Islet of Langerhans (tissue), 1 donor: ENCODE measurements around the gene DLG2.
"Not testable (repeated sequence)": the region's sequence is repeated elsewhere in the genome, so short reads cannot be mapped to it uniquely, and the experiment has no call there.

ENCODE experiments used
- FAIRE-seq: peaks from one replicate; lab custom pipeline; 2011; peaks lifted over from hg19 to GRCh38; lab: Jason Lieb, UNC

DLG2 gene

DNA sequence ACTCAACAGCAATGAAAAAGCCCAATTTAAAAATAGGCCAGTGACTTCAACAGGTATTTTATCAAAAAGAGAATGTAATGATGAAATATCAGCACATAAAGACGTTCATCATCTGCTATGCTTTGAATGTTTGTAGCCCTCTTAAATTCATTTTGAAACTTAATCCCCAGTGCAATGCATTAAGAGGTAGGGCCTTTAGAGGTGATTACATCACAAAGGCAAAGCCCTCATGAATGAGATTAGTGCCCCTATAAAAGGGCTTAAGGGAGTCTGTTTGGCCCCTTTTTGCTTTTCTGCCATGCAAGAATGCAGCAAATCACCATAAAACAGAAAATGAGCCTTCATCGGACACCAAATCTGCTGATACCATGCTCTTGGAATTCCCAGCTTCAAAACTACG lies 637.0 kb downstream of the DLG2 start:
- no peak for FAIRE-seq

DNA sequence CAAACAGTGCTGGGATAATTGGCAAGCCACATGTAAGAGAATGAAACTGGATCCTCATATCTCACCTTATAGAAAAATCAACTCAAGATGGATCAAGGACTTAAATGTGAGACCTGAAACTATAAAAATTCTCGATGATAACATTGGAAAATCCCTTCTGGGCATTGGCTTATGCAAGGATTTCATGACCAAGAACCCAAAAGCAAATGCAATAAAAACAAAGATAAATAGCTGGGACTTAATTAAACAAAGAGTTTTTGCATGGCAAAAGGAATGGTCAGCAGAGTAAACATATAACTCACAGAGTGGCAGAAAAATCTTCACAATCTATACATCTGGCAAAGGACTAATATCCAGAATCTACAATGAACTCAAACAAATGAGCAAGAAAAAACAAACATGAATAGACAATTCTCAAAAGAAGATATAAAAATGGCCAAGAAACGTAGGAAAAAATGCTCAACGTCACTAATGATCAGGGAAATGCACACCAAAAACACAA lies 639.4 kb downstream of the DLG2 start:
- not testable (repeated sequence) for FAIRE-seq

DNA sequence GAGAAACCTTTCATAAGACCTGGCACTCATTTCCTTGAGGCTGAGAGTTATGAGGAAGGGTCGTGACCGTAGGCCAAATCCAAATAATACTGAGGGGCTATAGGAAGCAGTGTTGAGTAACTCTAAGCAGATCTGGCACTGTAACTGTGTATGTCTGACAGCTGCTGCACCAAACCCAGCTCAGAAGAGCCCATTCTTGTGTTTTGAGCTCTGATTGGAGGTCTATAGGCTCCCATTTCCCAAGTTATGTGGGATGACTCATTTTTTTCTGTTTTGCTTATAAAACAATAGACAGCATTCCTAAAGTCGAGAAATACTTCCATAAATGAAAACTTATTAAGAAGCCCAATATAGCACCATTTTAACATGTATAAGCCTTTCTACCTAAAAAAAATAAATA lies 645.8 kb downstream of the DLG2 start:
- no peak for FAIRE-seq

DNA sequence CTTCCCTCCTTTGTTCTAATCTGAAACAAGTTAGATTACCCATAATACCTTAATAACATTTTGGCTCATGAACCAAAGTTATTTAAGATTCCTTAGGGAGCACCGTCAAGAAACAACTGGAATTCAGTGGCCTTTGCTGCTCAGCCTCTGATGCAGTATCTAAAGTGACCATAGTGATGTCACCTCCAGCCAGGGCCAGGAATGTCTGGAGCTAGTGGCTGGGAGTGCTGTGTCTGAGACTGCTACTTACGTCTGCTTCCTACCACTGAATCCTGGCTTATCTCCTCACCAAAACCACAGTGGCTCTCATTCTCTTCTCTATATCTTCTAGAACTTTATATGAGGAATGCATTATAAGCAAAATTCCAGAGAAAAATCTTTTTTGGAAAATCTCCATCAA lies 658.0 kb downstream of the DLG2 start:
- no peak for FAIRE-seq

DNA sequence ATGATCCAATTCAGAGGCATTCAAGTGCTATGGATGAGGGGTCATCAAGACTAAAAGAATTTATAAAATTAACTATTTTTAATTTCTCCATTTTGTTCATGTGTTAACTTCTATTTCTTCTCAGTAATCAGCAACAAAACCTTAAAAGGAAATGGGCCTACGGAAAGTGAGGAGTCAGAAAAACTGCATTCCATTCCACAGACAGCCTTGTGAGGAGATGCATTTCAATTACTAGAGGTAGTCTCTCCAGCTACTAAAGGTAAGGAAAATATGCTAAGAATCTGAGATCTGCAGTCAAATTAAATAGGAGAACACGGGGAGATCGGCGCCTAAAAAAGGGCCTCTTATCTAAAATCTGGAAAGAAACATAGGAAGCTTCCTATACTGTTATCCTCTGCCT lies 661.7 kb downstream of the DLG2 start:
- no peak for FAIRE-seq

DNA sequence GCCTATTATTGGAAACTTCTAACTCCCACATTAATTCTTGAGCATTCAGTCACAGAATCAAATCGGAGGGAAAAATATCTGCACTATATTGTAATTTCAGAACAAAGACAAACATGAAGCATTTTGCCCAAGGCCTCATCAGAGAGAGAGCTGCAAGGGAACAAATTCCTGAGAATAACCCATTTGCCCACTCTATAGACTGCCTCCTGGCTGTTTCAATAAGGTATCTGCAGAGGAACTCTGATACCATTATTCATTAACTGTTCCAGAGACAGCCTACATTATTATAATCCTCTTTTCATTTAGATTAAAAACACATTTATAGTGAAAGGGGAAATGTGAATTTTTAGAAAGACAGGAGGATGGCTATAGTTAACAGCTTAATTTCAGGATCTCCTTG lies 663.9 kb downstream of the DLG2 start:
- FAIRE-seq, result no peak

DNA sequence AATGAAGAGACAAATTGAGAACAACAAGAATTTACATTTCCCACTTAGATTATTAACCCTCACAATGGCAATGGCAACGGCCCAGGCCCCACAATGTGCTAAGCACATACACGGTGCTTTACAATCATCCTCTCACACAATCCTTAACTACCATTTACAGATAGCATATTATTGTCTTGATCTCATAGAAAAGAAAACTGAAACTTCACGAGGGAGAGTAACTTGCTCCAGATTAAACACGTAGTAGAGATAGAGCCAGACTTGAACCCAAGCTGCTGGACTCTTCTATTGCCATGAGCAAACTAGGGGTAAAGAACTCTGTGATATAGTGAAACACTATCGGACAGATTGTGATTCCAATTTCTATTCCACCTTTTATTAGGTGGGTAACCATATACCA lies 665.1 kb downstream of the DLG2 start:
- no peak for FAIRE-seq

DNA sequence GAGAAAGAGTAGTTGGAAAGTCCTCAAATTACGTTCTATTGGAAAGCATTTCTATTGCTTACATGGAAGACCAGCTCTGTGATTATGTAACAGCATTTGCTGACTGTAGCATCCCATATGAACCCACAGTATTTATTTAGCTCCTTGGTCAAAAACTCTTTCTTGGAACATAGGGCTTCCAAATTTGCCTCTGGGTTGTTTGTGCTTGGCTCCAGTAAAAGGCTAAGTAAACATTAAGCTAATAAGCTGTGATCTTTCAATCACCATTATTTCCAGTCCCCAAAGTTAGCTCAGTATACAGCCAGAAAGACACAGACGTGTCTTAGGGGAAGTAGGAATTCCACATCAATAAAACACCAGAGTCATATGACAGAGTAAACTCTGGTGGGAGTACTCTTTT lies 668.8 kb downstream of the DLG2 start:
- no peak for FAIRE-seq

DNA sequence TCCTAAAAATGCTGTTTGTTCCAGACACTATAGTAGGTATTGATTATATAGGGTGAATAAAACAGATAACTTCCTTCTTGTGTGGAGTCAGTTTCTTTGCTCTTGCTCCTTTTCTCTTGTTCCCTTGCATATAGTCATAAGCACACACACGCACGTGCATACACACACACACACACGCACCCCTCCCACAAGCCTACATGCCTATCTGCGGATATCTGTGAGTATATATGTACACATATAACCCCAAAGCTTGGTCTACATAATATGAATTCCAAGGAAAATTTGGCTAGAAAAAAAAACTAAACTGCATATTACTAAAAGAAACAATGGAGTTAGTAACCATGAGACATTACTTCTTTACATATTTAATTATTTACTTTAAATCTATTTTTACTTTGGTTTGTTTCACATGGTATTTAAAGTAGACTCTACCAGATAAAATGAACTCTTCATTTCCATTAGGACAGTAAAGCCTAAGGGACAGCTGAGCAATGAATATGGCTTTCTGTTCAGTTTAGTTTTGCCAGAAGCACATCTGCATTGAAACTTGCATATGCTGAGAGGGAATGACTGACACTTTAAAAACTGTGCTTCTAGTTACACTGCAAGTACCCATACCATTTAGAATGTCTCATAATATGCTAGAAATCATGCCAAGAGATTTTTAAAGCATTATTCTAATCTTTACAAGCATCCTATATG lies 676.4 kb downstream of the DLG2 start:
- no peak for FAIRE-seq

DNA sequence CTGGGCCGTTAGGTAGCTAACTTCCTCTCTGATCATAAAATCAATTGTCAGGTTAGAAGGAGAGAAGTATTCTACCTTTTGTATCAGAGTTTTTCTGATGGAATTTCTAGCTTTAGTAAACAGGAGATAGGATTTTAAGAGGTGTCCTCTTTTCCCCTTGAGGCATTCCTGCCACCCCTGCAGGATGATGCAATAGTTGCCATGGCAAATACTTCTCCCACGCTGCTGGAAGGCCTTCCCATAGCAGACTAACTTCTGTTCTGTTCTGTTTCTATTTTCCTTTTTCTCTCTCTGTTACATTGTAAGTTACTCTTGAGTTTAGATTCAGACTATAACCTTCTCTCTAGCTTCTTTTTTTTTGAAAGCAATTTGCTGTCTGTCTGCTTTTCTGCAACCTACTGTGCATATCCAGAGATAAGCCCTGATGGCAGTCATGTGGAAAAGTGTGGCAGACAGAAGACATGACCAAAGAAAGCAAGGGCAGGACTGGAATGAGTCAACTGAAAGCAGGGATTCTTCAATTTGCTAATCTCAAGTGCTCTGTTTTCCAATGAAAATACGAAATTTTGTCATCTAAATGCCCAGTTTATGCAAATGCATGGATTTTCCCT lies 679.1 kb downstream of the DLG2 start:
- no peak for FAIRE-seq

DNA sequence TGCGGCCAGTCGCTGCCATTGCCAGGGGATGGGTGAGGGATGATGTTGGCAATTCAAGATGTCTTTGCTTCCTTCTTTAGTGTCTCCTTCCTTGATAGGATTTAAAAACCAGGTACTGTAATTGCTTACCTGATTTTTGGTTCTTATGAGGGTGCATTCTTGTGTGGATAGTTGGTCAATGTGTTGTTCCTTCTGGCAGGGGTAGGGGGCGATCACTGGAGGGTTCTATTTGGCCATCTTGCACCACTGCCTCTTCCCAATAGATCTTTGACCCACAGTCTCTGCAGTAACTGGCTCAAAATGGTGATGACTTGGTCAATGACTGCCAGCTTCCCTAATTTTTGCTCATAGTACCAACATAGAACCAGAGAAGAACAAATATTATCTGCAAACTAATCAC lies 680.1 kb downstream of the DLG2 start:
- FAIRE-seq, result no peak

DNA sequence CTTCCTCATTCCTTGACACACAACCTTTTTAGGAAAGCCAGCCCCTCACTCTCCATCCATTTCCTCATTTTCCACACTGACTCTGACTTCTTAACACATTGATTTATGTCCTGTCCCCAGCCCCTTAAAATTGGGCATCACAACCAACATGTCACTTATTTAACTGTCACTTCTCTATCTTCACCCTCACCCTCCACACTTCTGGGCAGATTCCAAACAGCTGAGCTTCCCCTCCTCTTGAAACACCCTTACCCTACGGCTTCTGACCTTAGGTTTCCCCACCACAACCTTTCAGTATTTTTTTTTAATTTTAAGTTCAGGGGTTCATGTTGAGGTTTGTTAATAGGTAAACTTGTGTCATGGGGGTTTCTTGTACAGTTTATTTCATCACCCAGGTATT lies 696.3 kb downstream of the DLG2 start:
- no peak for FAIRE-seq

DNA sequence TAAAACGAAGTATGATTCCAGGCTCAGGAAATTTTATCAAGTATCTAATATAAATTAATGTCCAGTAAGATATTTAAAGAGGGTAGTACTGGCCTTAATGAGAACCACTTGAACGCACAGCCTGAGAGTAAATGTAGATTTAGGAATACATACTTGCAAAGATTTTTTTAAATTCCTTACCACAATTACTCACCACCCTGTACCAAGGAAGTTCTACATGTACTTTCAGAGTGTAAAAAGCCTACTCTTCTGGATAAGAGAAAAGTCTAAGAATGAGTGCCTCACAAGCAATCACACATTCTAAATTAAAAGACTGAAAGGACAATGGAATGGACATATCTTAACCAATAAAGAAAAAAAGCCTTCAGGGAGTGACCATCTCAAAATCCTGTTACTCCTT lies 697.4 kb downstream of the DLG2 start:
- FAIRE-seq, result no peak

DNA sequence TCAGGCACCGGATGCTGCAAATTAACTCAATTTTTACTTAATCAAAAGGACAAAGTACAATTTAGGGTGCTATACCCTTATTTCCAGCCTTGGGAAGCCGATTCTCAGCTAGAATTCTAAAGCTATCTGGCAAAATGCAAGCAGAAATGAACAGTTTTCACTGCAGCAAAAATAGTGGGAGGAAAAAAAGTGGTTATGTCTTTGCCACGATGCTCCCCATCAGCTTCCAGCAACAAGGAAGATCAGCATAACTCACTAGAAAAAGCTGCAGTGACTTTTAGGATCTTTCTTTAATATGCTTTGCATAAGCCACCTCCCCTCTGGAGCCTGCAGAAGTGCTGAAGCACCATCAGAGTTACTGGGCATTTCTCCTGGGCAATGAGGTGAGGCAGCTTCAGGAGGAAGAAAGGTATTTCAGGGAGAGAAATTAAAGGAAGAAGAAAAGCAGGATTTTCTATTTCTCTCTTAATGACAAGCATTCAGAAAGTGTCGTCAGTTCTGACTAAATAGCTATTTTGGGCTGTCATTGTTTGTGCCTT lies 702.9 kb downstream of the DLG2 start:
- FAIRE-seq, result no peak

DNA sequence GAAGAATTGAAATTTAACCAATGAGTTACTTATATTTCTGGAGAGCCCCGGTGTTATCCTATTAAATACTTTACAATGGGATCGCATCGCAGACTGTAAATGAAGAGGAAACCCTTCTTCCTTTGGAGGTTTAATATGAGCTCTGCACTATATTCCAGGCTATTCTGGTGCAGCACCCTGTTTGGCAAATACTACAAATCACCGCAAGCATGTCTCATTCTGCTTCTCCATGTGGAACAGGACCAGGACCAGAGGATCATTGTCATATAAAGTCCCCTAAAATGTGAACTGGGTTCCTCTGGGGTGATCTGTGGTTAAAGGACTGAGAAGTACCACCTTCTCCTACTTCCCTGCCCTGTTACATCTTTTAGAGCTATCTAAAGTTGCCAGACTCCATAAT lies 703.7 kb downstream of the DLG2 start:
- no peak for FAIRE-seq

DNA sequence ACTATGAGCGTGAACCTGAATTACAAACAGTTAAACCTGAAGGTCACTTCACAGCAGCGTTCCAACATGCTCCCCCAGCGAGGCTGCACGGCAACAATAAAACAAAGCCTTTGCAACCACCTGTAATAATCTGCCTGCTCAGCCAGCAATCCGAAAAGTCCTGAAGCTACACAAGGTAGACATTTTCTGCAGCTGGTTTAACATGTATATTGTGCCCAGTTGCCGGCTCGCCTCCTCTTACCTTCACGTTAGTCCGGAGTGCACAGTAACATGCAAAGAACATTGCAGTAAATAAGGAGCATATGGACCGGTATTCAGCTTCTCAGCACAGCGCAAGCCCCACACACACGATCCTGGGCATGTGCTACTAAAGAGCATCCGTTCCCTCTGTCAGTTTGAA lies 704.3 kb downstream of the DLG2 start:
- no peak for FAIRE-seq

DNA sequence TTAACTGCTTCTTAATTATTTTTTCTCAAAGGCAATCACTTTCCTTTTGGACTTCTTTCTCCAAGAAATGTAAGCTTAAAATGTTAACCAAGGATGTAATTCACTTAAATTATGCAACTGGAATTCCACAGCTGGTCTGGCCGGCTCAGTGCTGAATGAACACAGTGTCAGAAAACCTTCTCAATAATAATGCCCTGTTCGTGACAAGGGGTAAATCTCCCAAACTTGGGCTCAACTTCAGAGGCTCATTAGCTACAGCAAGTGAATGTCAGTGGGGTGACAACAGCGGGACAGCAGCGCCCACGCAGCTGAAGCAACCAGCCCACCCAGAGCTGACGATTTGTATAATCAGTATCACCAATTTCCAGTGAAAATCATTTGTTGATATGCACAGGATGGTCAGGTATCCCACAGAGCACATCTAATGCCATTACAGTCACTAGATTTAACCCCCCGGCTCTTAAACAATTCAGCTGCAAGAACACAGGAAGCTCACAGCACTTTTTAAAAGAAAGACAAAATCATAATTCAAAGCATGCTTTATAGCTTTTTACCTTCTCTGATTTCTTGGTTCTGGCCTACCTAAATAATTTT lies 704.8 kb downstream of the DLG2 start:
- no peak for FAIRE-seq

DNA sequence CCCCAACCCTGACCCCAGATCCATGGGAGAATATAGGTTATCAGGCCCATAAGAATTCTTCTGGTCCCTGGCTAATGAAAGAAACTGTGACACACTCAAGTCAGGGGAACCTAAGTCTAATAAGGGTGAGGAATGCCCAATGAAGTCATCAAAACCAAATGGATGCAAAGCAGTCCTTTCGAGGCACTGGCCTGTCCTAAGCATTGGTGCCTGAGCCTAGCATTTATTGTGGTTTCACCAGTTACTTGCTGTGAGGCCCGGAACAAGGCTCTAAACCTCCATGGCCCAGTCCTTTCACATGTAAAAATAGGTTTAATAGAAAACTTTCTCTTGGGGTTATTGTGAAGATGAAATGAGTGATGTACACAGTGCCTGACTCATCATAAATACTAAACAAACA lies 712.6 kb downstream of the DLG2 start:
- no peak for FAIRE-seq

DNA sequence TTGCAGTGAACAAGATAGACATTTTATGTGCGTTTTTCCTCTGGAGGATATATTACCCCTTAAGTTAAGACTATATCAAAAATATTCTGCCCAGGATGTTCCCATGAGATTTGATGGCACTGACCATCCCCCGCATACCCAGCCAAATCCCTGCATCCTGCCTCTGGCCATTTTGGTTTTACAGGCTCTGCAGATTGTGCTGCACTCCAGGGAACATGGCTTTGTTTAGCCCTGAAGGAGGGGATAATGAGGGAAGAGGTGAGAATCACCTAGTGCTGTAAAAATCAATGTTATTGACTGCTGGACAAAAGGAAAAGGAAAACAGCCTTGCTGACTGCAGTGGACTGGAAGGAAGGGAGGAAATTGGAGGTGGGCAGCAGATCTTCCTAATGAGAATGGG lies 717.4 kb downstream of the DLG2 start:
- FAIRE-seq, result no peak

DNA sequence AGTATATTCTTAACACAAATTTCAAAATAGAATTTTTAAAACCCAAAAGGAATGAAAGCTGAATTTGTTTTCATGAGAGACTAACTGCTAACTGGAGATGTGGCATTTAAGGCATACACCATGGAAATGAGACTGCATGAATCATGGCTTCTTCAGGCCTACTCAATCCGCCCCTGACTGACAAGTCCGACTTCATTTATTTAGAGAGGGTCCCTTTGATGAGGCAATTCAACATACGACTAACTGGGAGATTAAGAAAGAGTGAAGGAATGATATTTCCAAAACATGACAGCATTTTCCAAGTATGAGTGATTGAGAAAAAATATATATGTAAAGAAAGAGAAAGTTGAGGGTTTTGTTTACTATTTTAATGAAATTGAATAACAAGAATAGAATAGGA lies 720.1 kb downstream of the DLG2 start:
- no peak for FAIRE-seq

DNA sequence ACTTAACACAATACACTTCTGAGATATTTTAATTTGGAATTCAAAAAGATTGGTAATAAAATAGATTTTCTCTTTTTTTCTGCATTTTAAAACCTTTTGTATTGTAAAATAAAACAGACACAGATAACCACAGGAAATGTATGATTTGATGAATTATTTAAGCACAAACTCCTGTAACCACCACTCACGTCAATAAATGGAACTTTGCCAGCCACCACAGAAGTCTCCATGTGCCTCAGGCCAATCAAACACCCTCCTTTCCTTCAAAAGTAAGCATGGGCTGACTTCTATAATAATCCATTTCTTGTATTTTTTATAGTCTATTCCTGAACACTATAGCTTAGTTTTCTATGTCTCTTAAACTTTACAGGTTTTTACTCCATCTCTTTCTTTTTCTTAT lies 721.7 kb downstream of the DLG2 start:
- no peak for FAIRE-seq

DNA sequence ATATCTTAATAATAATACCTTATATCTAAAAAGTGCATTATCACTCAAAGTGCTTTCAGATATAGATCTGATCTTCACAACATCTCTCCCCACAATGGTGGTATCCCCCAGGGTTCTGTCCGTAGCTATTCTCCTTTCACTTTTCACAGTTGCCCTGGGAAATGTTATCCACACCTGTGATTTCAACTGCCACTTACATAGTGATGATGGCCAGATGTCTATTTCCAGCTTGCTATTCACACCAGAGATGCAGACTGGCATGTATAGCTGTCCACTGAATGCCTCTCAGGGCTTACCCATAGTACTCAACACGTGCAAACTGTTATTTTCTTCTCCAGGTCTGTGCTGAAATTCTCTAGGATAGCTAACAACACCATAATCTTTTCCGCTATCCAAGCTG lies 724.7 kb downstream of the DLG2 start:
- FAIRE-seq, result no peak

DNA sequence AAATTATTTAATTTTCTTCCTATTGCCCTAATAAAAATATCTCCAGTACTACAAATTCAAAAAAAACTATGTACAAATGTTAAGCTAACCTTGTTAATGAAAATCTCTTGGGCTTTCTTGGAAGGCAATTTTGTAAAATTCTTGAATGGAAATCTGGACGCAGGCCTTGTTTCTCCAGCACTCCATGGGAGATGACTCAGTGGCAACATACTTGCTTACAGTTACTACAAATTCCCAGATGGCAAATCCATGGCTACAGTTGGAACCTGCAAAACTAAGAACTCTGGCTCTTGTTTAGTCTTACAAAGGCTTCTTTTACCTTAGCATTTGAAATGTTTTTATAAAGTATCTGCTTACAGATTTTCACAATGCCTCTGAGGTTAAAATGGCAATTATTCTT lies 725.2 kb downstream of the DLG2 start:
- no peak for FAIRE-seq

DNA sequence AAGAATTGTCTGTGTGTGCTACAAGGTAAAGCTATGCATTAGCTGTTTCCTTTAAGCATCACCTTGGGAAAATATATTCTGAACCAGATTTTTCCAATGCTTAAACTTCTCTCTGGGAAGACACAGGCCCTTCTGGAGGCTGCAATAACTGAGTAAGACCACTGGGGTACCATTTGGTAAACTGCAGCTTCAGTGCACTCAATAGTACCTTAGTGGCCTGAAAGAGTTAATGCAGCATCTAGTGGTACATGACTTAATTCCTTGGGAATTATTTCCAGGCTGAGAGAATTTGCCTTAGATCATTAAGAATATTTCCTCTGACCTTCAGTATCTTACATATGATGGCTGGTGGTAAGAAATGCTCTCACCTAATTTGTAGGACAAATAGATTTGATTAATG lies 727.4 kb downstream of the DLG2 start:
- no peak for FAIRE-seq
